Measurements from ENCODE around the gene SLC9A3. TPM values are rescaled to one million over a fixed set of nuclear protein-coding genes. Genes with fewer than 3 reads are reported as not detected.

The SLC9A3 gene
- total and polyA plus RNA-seq, 4 donors, result 0.94 to 3.8 (median 1.5) TPM

GRCh38 chr5:525916-526315, 1.7 kb upstream of the SLC9A3 start:
- Histone ChIP-seq H3K36me3 (ENCODE audit: control insufficient read depth in 4 of 4, insufficient read depth in 4 of 4, low read length in 4 of 4) (no peaks in the 10 kb centered on the region), H3K27me3 (ENCODE audit: control insufficient read depth in 3 of 3, insufficient read depth in 3 of 3, low read length in 2 of 3) (peaks cover 12 to 80% (median 64%) of the 10 kb centered on the region in 3 donors), H3K9me3 (ENCODE audit: control insufficient read depth in 4 of 4, insufficient read depth in 3 of 4, low read length in 3 of 4) (no peaks in the 10 kb centered on the region), H3K27ac (ENCODE audit: low read depth in 1 of 2, low read length in 1 of 2) (no peak overlapping the region), H3K4me1 (ENCODE audit: control insufficient read depth in 5 of 5, insufficient read depth in 5 of 5, low read length in 5 of 5) (peaks cover 0 to 15% (median 0%) of the 10 kb centered on the region in 5 donors), H3K9ac (ENCODE audit: insufficient read depth in 1 of 2, low read length in 2 of 2) (no peak overlapping the region), H3K4me3 (no peak overlapping the region)
- no peak for TF ChIP-seq CTCF (IDR thresholded peaks at IDR 0.05; ENCODE audit: control extremely low read depth, extremely low read depth)
- 51 to 66% methylated on average over 9 of the region's 9 CpGs for WGBS, 2 donors
- ATAC-seq (ENCODE audit: insufficient read depth, low FRiP score), result no peak
- DNase-seq, result no peak

GRCh38 chr5:524973-525761, 918 bp upstream of the SLC9A3 start:
- Histone ChIP-seq H3K9ac (ENCODE audit: insufficient read depth in 1 of 2, low read length in 2 of 2) (no peak overlapping the region), H3K27ac (ENCODE audit: low read depth in 1 of 2, low read length in 1 of 2) (no peak overlapping the region), H3K36me3 (ENCODE audit: control insufficient read depth in 4 of 4, insufficient read depth in 4 of 4, low read length in 4 of 4) (no peaks in the 10 kb centered on the region), H3K9me3 (ENCODE audit: control insufficient read depth in 4 of 4, insufficient read depth in 3 of 4, low read length in 3 of 4) (no peaks in the 10 kb centered on the region), H3K4me1 (ENCODE audit: control insufficient read depth in 5 of 5, insufficient read depth in 5 of 5, low read length in 5 of 5) (peaks cover 0 to 15% (median 0%) of the 10 kb centered on the region in 5 donors), H3K4me3 (no peak overlapping the region), H3K27me3 (ENCODE audit: control insufficient read depth in 3 of 3, insufficient read depth in 3 of 3, low read length in 2 of 3) (peaks cover 14 to 75% (median 62%) of the 10 kb centered on the region in 3 donors)
- no peak for TF ChIP-seq CTCF (IDR thresholded peaks at IDR 0.05; ENCODE audit: control extremely low read depth, extremely low read depth)
- no peak for ATAC-seq (ENCODE audit: insufficient read depth, low FRiP score)
- WGBS, 2 donors, result 35 to 47% methylated on average over 24 of the region's 24 CpGs
- DNase-seq, result no peak

- Histone ChIP-seq H3K36me3 (ENCODE audit: control insufficient read depth in 4 of 4, insufficient read depth in 4 of 4, low read length in 4 of 4) (no peaks in the 10 kb centered on the region), H3K4me1 (ENCODE audit: control insufficient read depth in 5 of 5, insufficient read depth in 5 of 5, low read length in 5 of 5) (peaks cover 0 to 15% (median 0%) of the 10 kb centered on the region in 5 donors), H3K4me3 (no peak overlapping the region), H3K9me3 (ENCODE audit: control insufficient read depth in 4 of 4, insufficient read depth in 3 of 4, low read length in 3 of 4) (no peaks in the 10 kb centered on the region), H3K9ac (ENCODE audit: insufficient read depth in 1 of 2, low read length in 2 of 2) (no peak overlapping the region), H3K27ac (ENCODE audit: low read depth in 1 of 2, low read length in 1 of 2) (no peak overlapping the region), H3K27me3 (ENCODE audit: control insufficient read depth in 3 of 3, insufficient read depth in 3 of 3, low read length in 2 of 3) (peaks cover 16 to 60% (median 55%) of the 10 kb centered on the region in 3 donors)
- WGBS, 2 donors, result 2 to 3% methylated on average over 63 to 69 of the region's 69 CpGs
- DNase-seq, result peak in 2 of 3 donors; percentile 36 to 38
- TF ChIP-seq CTCF (IDR thresholded peaks at IDR 0.05; ENCODE audit: control extremely low read depth, extremely low read depth), result no peak
- no peak for ATAC-seq (ENCODE audit: insufficient read depth, low FRiP score)
Measured at GRCh38 chr5:523441-524222, 617 bp downstream of the SLC9A3 start.

Measured in lung (tissue), 12 donors.